Lower lobe of right lung (tissue), 2 donors: ENCODE measurements around the gene SGTA. TPM values are rescaled to one million over a fixed set of nuclear protein-coding genes. Genes with fewer than 3 reads are reported as not detected.
"Not testable (repeated sequence)": the region's sequence is repeated elsewhere in the genome, so short reads cannot be mapped to it uniquely, and the experiment has no call there.

Experiments
- ATAC-seq, 2 donors: fragments of 200-7000 bp; cut with Tn5 transposase; one replicate each; pipeline ENCODE4 v1.9.1; 2020 to 2022; ENCODE audit warnings: mild to moderate bottlenecking in 2 of 2, moderate library complexity in 2 of 2
- DNase-seq: peaks from one replicate; pipeline ENCODE4 v3.0.0-alpha.2; 2020
- H3K27ac ChIP-seq: fragments of 200-600 bp; one replicate; pipeline ENCODE4 v1.8.0; 2022
- H3K27me3 ChIP-seq: fragments of 200-600 bp; one replicate; pipeline ENCODE4 v1.8.0; 2022; ENCODE audit warnings: low read depth
- H3K36me3 ChIP-seq: fragments of 200-600 bp; one replicate; pipeline ENCODE4 v1.8.0; 2022; ENCODE audit warnings: mild to moderate bottlenecking
- H3K4me1 ChIP-seq: fragments of 200-600 bp; one replicate; pipeline ENCODE4 v1.8.0; 2022
- H3K4me3 ChIP-seq: fragments of 200-600 bp; one replicate; pipeline ENCODE4 v1.8.0; 2022; ENCODE audit warnings: mild to moderate bottlenecking
- H3K9me3 ChIP-seq: fragments of 200-600 bp; one replicate; pipeline ENCODE4 v1.8.0; 2022
- CTCF ChIP-seq: fragments of 200-600 bp; IDR thresholded peaks from one replicate; pipeline ENCODE4 v1.8.0; 2022; ENCODE audit warnings: antibody characterized with exemption, mild to moderate bottlenecking
- intact Hi-C: fragments of 100-400 bp; cut with DNase I; formaldehyde crosslinking; loops from one replicate; pipeline ENCODE4 v1.11.0; 2022
- total RNA-seq: library from RNA; stranded (reverse); fragmentation: NEBNext Ultra II Directional; extraction: Animal tissue kit (Norgen Biotek cat#: 25700); gene quantifications from one replicate; pipeline ENCODE4 v1.2.1, GENCODE V29; 2021
- donor health status: DM: no; HTN: yes; CAD: no; lungs with severe emphysema.

Gene SGTA
- total RNA-seq, 1 donor from 2014 or later, result 41.6 TPM

GRCh38 chr19:2822846-2823245 is 39.8 kb upstream of the SGTA start:
- no peak for DNase-seq
- Histone ChIP-seq H3K36me3 (peaks cover 12% of the 10 kb centered on the region), H3K9me3 (no peaks in the 10 kb centered on the region), H3K27me3 (no peaks in the 10 kb centered on the region), H3K4me1 (peaks cover 16% of the 10 kb centered on the region), H3K4me3 (no peak overlapping the region), H3K27ac (no peak overlapping the region)
- intact Hi-C loops, result no loop called here
- no peak for ATAC-seq
- TF ChIP-seq CTCF, result no peak

- peak; percentile 7 for ATAC-seq
- intact Hi-C loops, result no loop called here
Measured at GRCh38 chr19:2820112-2820702, 37.1 kb upstream of the SGTA start.

GRCh38 chr19:2819540-2820111 is 36.6 kb upstream of the SGTA start, which contains the start of gene ZNF554:
Gene ZNF554, plus strand, starts transcription at chr19:2819868. Its CDS starts 204 bp downstream, at chr19:2820072.
- no peaks in the 10 kb centered on the region for H3K36me3 ChIP-seq
- no peaks in the 10 kb centered on the region for H3K27me3 ChIP-seq
- intact Hi-C loops, result no loop called here
- H3K27ac ChIP-seq, result peak within 1 kb of the TSS; percentile 76
- H3K4me3 ChIP-seq, result peak within 1 kb of the TSS; percentile 91
- peak; percentile 98 for TF ChIP-seq CTCF
- ATAC-seq, result peak; percentile 98 to 99
- H3K4me1 ChIP-seq, result peaks cover 16% of the 10 kb centered on the region
- no peaks in the 10 kb centered on the region for H3K9me3 ChIP-seq
- peak; percentile 99 for DNase-seq

More at GRCh38 chr19:2820112-2820702, 37.1 kb upstream of the SGTA start:
- Histone ChIP-seq H3K9me3 (no peaks in the 10 kb centered on the region), H3K27ac (peak overlapping the region; percentile 76), H3K36me3 (no peaks in the 10 kb centered on the region), H3K4me3 (peak overlapping the region; percentile 91), H3K4me1 (peaks cover 16% of the 10 kb centered on the region), H3K27me3 (no peaks in the 10 kb centered on the region)
- peak; percentile 50 for DNase-seq
- no peak for TF ChIP-seq CTCF

- ATAC-seq, H3K36me3 ChIP-seq, H3K9me3 ChIP-seq, H3K27me3 ChIP-seq, H3K27ac ChIP-seq, intact Hi-C loops, H3K4me3 ChIP-seq: not testable (repeated sequence)
- peaks cover 16% of the 10 kb centered on the region for H3K4me1 ChIP-seq
- DNase-seq, result peak; percentile 46
Measured at GRCh38 chr19:2817237-2817829, 34.3 kb upstream of the SGTA start.

- TF ChIP-seq CTCF, result no peak
- H3K36me3 ChIP-seq, result peaks cover 8% of the 10 kb centered on the region
- no peaks in the 10 kb centered on the region for H3K9me3 ChIP-seq
- no peak overlapping the region for H3K27ac ChIP-seq
- intact Hi-C loops, result no loop called here
- H3K4me1 ChIP-seq, result peaks cover 16% of the 10 kb centered on the region
- ATAC-seq (no peak), DNase-seq (no peak)
- H3K4me3 ChIP-seq, result no peak overlapping the region
- no peaks in the 10 kb centered on the region for H3K27me3 ChIP-seq
Measured at GRCh38 chr19:2816641-2817040, 33.6 kb upstream of the SGTA start.

GRCh38 chr19:2815923-2816322 is 32.9 kb upstream of the SGTA start:
- H3K4me3 ChIP-seq, result no peak overlapping the region
- no peak for ATAC-seq
- peak; percentile 42 for DNase-seq
- intact Hi-C loops, result no loop called here
- H3K4me1 ChIP-seq, result peaks cover 13% of the 10 kb centered on the region
- TF ChIP-seq CTCF, result no peak
- H3K9me3 ChIP-seq, result no peaks in the 10 kb centered on the region
- H3K27me3 ChIP-seq, result no peaks in the 10 kb centered on the region
- no peak overlapping the region for H3K27ac ChIP-seq
- peaks cover 8% of the 10 kb centered on the region for H3K36me3 ChIP-seq
